Stromal cell of bone marrow (primary cell): ENCODE data around the gene SLC44A4.
"Not testable (repeated sequence)": the region's sequence is repeated elsewhere in the genome, so short reads cannot be mapped to it uniquely, and the experiment has no call there.

Experiments
- DNase-seq: peaks from one replicate; pipeline ENCODE4 v3.0.0-alpha.2; 2012; ENCODE audit warnings: low read depth

SLC44A4 gene

GRCh38 chr6:31827286-31828079 lies 51.3 kb downstream of the SLC44A4 start, which contains the start of gene HSPA1B:
TSS of gene HSPA1B (plus strand) at chr6:31827738. CDS start at chr6:31827951, 213 bp downstream.
- peak; percentile 99 for DNase-seq

GRCh38 chr6:31826793-31827285 lies 52.0 kb downstream of the SLC44A4 start:
- DNase-seq: peak; percentile 85

- no peak for DNase-seq
Measured at GRCh38 chr6:31825553-31825952, 53.2 kb downstream of the SLC44A4 start.

GRCh38 chr6:31823592-31824196 lies 55.1 kb downstream of the SLC44A4 start:
- not testable (repeated sequence) for DNase-seq

- peak; percentile 86 for DNase-seq
Measured at GRCh38 chr6:31822036-31822821, 56.6 kb downstream of the SLC44A4 start.

- no peak for DNase-seq
Measured at GRCh38 chr6:31821301-31822035, 57.3 kb downstream of the SLC44A4 start.

- not testable (repeated sequence) for DNase-seq
Measured at GRCh38 chr6:31820399-31820798, 58.4 kb downstream of the SLC44A4 start.

- DNase-seq: no peak
Measured at GRCh38 chr6:31819871-31820299, 58.9 kb downstream of the SLC44A4 start.

- not testable (repeated sequence) for DNase-seq
Measured at GRCh38 chr6:31817929-31818511, 60.8 kb downstream of the SLC44A4 start.

- DNase-seq: not testable (repeated sequence)
Measured at GRCh38 chr6:31817133-31817928, 61.5 kb downstream of the SLC44A4 start.

GRCh38 chr6:31815025-31815838 lies 63.6 kb downstream of the SLC44A4 start, which contains the start of the genes HSPA1A and HSPA1L:
TSS of gene HSPA1A (plus strand) at chr6:31815543. CDS start at chr6:31815757, 214 bp downstream.
TSS of gene HSPA1L (minus strand) at chr6:31815283. CDS start at chr6:31811972, 3,311 bp downstream.
- peak; percentile 95 for DNase-seq

GRCh38 chr6:31814677-31815024 lies 64.1 kb downstream of the SLC44A4 start:
- DNase-seq: peak; percentile 98

- no peak for DNase-seq
Measured at GRCh38 chr6:31813465-31813849, 65.3 kb downstream of the SLC44A4 start.
